Colonic mucosa (tissue), 4 donors: ENCODE data around the gene RNH1. TPM values are rescaled to one million over a fixed set of nuclear protein-coding genes. Genes with fewer than 3 reads are reported as not detected.

Experiments
- DNase-seq: peaks from one replicate; pipeline ENCODE4 v3.0.0-alpha.2; 2020
- H3K27ac ChIP-seq: fragments of 200-600 bp; one replicate; pipeline ENCODE4 v1.8.0; 2021
- H3K27me3 ChIP-seq: fragments of 200-600 bp; one replicate; pipeline ENCODE4 v1.8.0; 2021
- H3K36me3 ChIP-seq: fragments of 200-600 bp; one replicate; pipeline ENCODE4 v1.8.0; 2021
- H3K4me1 ChIP-seq: fragments of 200-600 bp; one replicate; pipeline ENCODE4 v1.8.0; 2021; ENCODE audit warnings: mild to moderate bottlenecking
- H3K4me3 ChIP-seq: fragments of 200-600 bp; one replicate; pipeline ENCODE4 v1.8.0; 2021
- H3K9ac ChIP-seq, 2 donors: one replicate each; pipeline ENCODE4 v1.7.0; 2013; ENCODE audit warnings: control low read depth in 2 of 2, low read depth in 2 of 2, low read length in 2 of 2
- H3K9me3 ChIP-seq: fragments of 200-600 bp; one replicate; pipeline ENCODE4 v1.8.0; 2021
- intact Hi-C: fragments of 100-400 bp; cut with DNase I; formaldehyde crosslinking; loops from one replicate; pipeline ENCODE4 v1.14.1; 2022
- total RNA-seq, 2 donors: library from RNA; stranded (reverse); fragmentation: NEBNext Ultra II Directional in 1 of 2; extraction: Animal tissue kit (Norgen Biotek cat#: 25700) in 1 of 2; gene quantifications; one replicate each; pipeline ENCODE4 v1.2.1, GENCODE V29; 2021
- TF ChIP-seq, protein P1 (sequence below): fragments of 200-600 bp; IDR thresholded peaks from one replicate; pipeline ENCODE4 v1.8.0; 2022; ENCODE audit warnings: antibody characterized with exemption, mild to moderate bottlenecking
- donor health status: healthy.
- donor health status: DM: no; HTN: no; CAD: no.
- donor health status: DM: no; HTN: no; CAD: no.

Gene RNH1
- total RNA-seq, 2 donors from 2014 or later: 106 to 140 TPM

DNA sequence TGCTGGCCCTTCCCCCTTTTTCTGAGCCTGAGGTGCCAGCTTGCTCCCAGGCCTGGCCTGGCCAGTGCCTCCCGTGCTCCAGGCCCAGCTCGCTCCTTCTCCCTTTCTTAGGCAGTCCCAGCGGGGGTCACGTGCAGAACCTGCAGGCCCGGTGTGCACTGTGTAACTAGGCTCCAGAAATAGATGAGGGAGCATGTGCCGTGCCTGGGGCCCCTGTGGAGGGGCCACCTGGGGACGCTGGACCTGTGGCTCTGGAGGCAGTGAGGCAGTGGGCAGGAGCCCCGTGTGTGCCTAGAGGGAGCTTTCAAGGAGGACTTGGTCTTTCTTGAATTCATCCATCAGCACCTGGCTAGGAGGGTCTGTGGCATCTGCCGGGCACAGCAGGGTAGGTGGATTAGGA, 45.4 kb downstream of the RNH1 start:
- no peaks in the 10 kb centered on the region for H3K9me3 ChIP-seq
- no peaks in the 10 kb centered on the region for H3K4me1 ChIP-seq
- no peak for DNase-seq
- H3K9ac ChIP-seq: no peak overlapping the region
- no peaks in the 10 kb centered on the region for H3K27me3 ChIP-seq
- intact Hi-C loops: no loop called here
- no peaks in the 10 kb centered on the region for H3K36me3 ChIP-seq
- H3K4me3 ChIP-seq: no peak overlapping the region
- TF ChIP-seq, protein P1, sequence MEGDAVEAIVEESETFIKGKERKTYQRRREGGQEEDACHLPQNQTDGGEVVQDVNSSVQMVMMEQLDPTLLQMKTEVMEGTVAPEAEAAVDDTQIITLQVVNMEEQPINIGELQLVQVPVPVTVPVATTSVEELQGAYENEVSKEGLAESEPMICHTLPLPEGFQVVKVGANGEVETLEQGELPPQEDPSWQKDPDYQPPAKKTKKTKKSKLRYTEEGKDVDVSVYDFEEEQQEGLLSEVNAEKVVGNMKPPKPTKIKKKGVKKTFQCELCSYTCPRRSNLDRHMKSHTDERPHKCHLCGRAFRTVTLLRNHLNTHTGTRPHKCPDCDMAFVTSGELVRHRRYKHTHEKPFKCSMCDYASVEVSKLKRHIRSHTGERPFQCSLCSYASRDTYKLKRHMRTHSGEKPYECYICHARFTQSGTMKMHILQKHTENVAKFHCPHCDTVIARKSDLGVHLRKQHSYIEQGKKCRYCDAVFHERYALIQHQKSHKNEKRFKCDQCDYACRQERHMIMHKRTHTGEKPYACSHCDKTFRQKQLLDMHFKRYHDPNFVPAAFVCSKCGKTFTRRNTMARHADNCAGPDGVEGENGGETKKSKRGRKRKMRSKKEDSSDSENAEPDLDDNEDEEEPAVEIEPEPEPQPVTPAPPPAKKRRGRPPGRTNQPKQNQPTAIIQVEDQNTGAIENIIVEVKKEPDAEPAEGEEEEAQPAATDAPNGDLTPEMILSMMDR: no peak
- H3K27ac ChIP-seq: no peak overlapping the region

GRCh38 chr11:460331-461199, 46.5 kb downstream of the RNH1 start:
- no peak overlapping the region for H3K4me3 ChIP-seq
- intact Hi-C loops: no loop called here

DNA sequence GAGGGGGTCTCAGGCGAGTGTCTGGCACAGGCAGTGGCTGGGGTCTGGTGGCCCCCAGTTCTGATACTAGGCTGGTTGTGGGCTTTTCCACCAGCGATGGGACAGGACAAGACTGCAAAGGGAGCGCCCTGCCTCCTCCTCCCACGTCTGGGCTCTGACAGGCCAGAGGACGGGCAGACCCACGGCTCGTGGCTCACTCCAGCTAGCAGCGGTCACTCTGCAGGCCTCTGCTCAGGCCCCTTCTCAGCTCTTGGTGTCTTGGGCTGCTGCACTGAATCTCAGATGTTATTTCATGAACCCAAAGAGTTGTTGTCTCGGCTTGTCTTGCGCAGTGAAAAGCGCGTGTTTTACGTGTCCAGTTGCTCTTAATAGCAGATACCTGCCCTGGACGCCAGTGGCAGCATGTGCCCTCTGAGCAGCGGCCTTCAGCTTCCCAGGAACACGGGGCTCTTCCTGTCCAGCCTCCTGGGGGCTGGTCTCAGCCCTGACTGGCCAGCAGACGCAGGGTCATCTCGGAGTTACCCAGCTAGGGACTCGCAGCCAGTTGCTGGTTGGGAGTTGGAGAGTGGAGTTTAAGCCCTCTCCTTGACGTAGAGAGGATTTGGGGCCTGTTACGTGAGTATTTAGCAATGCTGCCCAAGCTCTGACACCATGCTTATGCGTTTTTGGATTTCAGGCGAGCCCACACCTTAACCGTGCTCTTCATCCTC, 47.4 kb downstream of the RNH1 start:
- no peak overlapping the region for H3K9ac ChIP-seq
- intact Hi-C loops: no loop called here
- TF ChIP-seq, protein P1: no peak
- no peak for DNase-seq
- no peak overlapping the region for H3K27ac ChIP-seq
- no peaks in the 10 kb centered on the region for H3K36me3 ChIP-seq
- H3K4me3 ChIP-seq: no peak overlapping the region
- H3K4me1 ChIP-seq: no peaks in the 10 kb centered on the region
- H3K27me3 ChIP-seq: no peaks in the 10 kb centered on the region
- no peaks in the 10 kb centered on the region for H3K9me3 ChIP-seq

More at GRCh38 chr11:460331-461199, 46.5 kb downstream of the RNH1 start:
- TF ChIP-seq, protein P1: no peak
- Histone ChIP-seq H3K36me3 (no peaks in the 10 kb centered on the region), H3K27ac (no peak overlapping the region), H3K9ac (no peak overlapping the region), H3K27me3 (no peaks in the 10 kb centered on the region), H3K4me1 (no peaks in the 10 kb centered on the region), H3K9me3 (no peaks in the 10 kb centered on the region)
- DNase-seq: no peak

DNA sequence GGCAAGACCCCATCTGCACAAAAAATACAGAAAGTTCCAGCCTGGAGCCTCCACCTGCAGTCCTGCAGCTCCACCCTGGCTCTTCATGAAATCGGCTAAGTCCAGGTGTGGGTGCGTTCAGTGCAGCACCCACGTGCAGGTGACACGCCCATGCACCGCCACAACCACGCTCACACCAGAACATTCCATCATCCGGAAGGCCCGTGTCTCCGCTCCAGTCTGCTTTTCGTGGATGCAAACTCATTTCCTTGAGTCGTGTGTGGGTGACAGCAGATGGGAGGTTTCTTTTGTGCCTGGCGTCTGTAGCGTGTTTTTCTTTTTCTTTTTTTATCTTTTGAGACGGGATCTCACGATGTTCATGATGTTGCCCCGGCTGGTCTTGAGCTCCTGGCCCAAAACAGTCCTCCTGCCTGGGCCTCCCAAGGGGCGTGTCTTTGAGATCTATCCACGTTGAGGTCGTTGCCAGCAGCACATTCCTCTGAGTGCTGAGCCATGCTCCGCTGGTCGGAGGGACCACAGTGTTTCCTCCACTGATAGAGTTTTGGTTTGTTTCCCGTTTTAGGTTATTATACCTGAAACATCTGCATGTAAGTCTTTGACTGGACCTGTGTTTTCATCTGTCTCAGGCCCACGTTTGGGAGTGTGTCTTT, 49.8 kb downstream of the RNH1 start:
- intact Hi-C loops: no loop called here

GRCh38 chr11:456533-456932, 50.5 kb downstream of the RNH1 start:
- no peak for DNase-seq
- Histone ChIP-seq H3K4me3 (no peak overlapping the region), H3K4me1 (no peaks in the 10 kb centered on the region), H3K9me3 (no peaks in the 10 kb centered on the region), H3K9ac (no peak overlapping the region), H3K27ac (no peak overlapping the region), H3K36me3 (no peaks in the 10 kb centered on the region), H3K27me3 (no peaks in the 10 kb centered on the region)
- intact Hi-C loops: no loop called here
- TF ChIP-seq, protein P1: no peak

More for the DNA sequence above, 49.8 kb downstream of the RNH1 start:
- Histone ChIP-seq H3K9ac (no peak overlapping the region), H3K36me3 (no peaks in the 10 kb centered on the region), H3K4me3 (no peak overlapping the region), H3K27me3 (no peaks in the 10 kb centered on the region), H3K4me1 (no peaks in the 10 kb centered on the region), H3K9me3 (no peaks in the 10 kb centered on the region), H3K27ac (no peak overlapping the region)
- TF ChIP-seq, protein P1: no peak
- DNase-seq: no peak
